GM18519 (cell line): ENCODE data around the gene STH.

ENCODE experiments used
- ATAC-seq: cut with Tn5 transposase; IDR thresholded peaks from one replicate; pipeline ENCODE4 v1.9.1; 2021; ENCODE audit warnings: mild to moderate bottlenecking, moderate library complexity; ENCODE audit not compliant: unreplicated experiment, low FRiP score

Gene STH

DNA sequence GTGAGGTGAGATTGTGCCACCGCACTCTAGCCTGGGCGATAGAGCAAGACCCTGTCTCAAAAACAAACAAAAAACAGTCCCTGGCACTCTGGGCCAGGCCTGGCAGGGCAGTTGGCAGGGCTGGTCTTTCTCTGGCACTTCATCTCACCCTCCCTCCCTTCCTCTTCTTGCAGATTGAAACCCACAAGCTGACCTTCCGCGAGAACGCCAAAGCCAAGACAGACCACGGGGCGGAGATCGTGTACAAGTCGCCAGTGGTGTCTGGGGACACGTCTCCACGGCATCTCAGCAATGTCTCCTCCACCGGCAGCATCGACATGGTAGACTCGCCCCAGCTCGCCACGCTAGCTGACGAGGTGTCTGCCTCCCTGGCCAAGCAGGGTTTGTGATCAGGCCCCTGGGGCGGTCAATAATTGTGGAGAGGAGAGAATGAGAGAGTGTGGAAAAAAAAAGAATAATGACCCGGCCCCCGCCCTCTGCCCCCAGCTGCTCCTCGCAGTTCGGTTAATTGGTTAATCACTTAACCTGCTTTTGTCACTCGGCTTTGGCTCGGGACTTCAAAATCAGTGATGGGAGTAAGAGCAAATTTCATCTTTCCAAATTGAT is 24.8 kb downstream of the STH start:
- no peak for ATAC-seq

DNA sequence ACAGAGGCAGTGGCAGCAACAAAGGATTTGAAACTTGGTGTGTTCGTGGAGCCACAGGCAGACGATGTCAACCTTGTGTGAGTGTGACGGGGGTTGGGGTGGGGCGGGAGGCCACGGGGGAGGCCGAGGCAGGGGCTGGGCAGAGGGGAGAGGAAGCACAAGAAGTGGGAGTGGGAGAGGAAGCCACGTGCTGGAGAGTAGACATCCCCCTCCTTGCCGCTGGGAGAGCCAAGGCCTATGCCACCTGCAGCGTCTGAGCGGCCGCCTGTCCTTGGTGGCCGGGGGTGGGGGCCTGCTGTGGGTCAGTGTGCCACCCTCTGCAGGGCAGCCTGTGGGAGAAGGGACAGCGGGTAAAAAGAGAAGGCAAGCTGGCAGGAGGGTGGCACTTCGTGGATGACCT is 25.5 kb downstream of the STH start:
- ATAC-seq: no peak

DNA sequence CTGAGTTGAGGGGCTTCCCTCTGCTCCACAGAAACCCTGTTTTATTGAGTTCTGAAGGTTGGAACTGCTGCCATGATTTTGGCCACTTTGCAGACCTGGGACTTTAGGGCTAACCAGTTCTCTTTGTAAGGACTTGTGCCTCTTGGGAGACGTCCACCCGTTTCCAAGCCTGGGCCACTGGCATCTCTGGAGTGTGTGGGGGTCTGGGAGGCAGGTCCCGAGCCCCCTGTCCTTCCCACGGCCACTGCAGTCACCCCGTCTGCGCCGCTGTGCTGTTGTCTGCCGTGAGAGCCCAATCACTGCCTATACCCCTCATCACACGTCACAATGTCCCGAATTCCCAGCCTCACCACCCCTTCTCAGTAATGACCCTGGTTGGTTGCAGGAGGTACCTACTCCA is 26.0 kb downstream of the STH start:
- no peak for ATAC-seq

DNA sequence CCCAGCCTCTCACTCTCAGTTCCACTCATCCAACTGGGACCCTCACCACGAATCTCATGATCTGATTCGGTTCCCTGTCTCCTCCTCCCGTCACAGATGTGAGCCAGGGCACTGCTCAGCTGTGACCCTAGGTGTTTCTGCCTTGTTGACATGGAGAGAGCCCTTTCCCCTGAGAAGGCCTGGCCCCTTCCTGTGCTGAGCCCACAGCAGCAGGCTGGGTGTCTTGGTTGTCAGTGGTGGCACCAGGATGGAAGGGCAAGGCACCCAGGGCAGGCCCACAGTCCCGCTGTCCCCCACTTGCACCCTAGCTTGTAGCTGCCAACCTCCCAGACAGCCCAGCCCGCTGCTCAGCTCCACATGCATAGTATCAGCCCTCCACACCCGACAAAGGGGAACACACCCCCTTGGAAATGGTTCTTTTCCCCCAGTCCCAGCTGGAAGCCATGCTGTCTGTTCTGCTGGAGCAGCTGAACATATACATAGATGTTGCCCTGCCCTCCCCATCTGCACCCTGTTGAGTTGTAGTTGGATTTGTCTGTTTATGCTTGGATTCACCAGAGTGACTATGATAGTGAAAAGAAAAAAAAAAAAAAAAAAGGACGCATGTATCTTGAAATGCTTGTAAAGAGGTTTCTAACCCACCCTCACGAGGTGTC is 26.6 kb downstream of the STH start:
- no peak for ATAC-seq

DNA sequence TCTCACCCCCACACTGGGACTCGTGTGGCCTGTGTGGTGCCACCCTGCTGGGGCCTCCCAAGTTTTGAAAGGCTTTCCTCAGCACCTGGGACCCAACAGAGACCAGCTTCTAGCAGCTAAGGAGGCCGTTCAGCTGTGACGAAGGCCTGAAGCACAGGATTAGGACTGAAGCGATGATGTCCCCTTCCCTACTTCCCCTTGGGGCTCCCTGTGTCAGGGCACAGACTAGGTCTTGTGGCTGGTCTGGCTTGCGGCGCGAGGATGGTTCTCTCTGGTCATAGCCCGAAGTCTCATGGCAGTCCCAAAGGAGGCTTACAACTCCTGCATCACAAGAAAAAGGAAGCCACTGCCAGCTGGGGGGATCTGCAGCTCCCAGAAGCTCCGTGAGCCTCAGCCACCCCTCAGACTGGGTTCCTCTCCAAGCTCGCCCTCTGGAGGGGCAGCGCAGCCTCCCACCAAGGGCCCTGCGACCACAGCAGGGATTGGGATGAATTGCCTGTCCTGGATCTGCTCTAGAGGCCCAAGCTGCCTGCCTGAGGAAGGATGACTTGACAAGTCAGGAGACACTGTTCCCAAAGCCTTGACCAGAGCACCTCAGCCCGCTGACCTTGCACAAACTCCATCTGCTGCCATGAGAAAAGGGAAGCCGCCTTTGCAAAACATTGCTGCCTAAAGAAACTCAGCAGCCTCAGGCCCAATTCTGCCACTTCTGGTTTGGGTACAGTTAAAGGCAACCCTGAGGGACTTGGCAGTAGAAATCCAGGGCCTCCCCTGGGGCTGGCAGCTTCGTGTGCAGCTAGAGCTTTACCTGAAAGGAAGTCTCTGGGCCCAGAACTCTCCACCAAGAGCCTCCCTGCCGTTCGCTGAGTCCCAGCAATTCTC is 27.4 kb downstream of the STH start:
- ATAC-seq: no peak

- no peak for ATAC-seq
Observed at GRCh38 chr17:46027048-46027975, 28.3 kb downstream of the STH start.

DNA sequence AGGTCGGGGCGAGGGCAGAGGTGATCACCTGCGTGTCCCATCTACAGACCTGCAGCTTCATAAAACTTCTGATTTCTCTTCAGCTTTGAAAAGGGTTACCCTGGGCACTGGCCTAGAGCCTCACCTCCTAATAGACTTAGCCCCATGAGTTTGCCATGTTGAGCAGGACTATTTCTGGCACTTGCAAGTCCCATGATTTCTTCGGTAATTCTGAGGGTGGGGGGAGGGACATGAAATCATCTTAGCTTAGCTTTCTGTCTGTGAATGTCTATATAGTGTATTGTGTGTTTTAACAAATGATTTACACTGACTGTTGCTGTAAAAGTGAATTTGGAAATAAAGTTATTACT is 28.9 kb downstream of the STH start:
- no peak for ATAC-seq

DNA sequence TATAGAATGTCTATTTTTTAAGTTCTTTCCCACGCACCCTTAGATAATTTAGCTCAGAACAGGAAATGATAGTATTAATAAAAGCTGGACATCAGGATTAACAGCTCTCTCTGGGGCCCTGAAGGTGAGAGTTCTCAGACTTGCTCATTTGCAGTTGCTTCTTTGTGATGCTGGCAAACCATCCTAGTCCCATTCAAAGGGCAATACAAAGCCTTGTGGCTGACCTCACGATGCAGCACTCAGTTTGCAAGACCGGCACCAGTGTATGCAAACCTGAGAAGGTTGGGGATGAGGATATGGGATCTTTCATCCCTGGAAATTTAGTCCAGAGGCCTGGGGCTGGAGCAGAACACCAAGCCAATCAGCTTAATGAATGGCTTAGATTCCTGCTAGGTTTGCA is 29.3 kb downstream of the STH start:
- ATAC-seq: no peak

- ATAC-seq: no peak
Observed at GRCh38 chr17:46028981-46029565, 30.0 kb downstream of the STH start.

GRCh38 chr17:46029627-46030026 is 30.6 kb downstream of the STH start:
- ATAC-seq: no peak

DNA sequence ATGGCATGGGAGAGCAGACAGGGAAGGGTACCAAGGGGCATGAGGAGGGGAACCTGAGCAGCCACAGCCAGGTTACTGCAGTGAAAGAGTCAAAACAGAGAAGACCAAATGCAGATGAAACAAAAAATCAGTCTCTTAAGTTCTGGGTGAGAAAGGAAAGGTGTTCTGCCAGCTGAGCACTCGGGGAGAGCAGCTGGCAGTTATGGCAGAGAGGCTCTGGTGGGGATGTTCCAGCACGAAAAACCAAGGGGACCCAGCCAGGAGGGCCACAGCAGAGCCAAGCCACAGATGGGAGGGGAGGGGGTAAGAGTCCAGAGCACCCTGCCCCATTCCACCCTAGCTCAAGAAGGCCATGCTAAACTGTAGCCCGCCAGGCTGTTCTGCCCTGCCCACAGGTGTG is 31.7 kb downstream of the STH start:
- ATAC-seq: no peak

GRCh38 chr17:46031440-46031839 is 32.4 kb downstream of the STH start:
- no peak for ATAC-seq

GRCh38 chr17:46031920-46032319 is 32.9 kb downstream of the STH start:
- ATAC-seq: no peak

DNA sequence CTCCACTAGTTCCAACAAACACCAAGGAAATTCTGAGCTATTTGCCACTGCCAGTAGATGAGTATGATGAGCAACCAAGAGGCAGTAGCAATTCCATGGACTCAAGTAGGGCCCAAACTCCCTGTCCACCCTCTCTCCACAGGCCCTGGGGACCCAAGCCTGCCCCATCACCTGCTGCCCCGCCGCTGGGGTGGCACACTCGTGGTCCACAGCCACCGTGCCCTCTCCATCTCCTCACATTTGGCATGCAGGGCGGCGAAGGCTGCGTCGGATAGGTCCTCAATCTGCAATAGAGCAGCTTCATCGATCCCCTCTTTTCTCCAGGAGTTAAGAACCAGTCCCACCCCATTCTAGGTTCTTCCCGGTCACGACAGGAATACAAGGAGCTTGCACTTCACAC is 33.9 kb downstream of the STH start:
- no peak for ATAC-seq

DNA sequence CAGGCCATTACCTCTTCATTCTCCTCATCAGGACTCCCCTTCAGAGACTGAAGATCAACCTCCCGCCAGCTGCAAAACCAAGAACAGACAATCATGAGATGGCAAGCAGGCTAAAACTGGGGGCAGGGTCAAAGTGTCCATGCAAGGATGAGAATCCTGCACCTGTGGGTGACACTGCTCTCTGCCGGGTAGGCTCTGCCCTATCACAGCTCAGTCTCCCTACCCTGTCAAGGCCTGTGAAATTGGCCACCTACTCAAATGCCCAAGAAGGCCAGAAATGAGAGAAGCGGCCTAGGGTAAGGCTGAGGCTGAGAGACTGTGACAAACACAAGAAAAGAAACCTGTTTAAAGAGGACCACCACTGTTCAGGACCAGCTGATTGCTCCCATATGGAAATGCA is 34.3 kb downstream of the STH start:
- no peak for ATAC-seq

GRCh38 chr17:46035112-46035818 is 36.2 kb downstream of the STH start:
- ATAC-seq: no peak

DNA sequence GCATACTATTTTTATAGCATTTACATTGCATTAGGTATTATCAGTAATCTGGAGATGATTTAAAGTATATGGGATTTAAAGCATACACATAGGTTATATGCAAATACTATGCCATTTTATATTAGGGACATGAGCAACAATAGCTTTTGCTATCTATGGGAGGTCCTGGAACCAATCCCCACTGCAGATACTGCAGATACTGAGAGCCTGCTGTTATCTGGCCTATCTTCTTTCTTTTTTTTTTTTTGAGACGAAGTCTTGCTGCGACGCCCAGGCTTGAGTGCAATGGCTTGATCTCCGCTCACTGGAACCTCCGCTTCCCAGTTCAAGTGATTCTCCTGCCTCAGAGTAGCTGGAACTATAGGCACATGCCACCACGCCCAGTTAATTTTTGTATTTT is 37.4 kb downstream of the STH start:
- ATAC-seq: no peak

DNA sequence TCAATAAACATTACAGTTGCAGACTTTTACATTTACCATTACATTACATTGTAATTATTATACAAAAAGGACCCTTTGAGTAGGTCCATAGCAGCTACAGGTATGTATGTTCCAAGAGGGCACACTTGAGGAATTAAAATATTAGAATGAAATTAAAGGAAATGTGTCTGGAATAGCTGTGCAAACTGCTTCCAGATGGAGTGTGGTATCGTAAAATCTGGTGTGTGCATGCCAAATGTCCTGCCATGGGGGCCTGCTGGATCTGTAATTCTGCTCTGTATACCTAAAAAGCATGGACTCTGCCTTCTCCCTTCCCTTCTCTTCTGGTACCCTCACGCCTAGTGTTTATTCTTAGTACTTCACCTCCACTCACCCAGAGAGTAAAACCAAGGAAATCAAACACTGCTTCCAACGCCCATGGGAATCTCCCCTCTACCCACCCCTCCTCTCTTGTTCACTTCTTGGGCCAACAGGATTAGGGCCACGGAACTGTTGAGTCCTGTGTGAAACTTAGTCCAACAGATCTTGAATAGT is 38.7 kb downstream of the STH start:
- ATAC-seq: no peak

- no peak for ATAC-seq
Observed at GRCh38 chr17:46038414-46038813, 39.4 kb downstream of the STH start.

GRCh38 chr17:46038937-46039336 is 39.9 kb downstream of the STH start:
- no peak for ATAC-seq
